ENCODE data around the gene DEPP1.

DNA sequence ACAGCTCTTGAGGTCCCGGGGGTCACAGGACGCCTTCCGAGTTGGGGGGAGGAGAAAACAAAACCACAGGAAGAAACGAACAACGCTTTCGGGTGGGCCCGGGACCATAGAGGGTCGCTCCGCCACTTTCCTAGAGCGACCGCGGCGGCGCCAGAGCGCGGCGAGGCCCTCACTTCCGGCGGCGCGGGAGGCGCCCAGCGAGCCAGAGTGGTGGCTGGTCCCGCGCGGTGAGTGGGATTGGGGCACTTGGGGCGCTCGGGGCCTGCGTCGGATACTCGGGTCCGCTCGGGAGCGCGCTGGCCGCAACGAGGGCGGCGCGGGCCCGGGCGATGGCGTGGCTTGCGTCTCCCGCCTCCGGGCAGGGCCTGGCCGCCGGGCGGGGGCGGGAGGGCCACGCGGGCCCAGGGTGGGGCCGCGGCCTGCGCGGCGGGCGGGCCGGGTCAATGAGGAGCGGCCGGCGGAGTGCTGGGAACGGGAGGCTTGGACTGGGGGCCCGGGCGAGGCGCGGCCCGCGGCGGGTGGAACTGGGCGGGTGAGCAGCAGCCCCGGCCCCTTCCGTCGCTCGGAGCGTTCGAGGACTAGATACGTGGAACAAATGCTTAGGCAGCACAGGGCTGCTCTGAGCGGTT, 22.3 kb upstream of the DEPP1 start, which contains the start of gene ZNF22:
- TF ChIP-seq FOXP2 (optimal IDR thresholded peaks at IDR 0.05; ENCODE audit: borderline replicate concordance, extremely low read depth, extremely low read length, insufficient read depth): peak; percentile 70
- peak; percentile 67 for TF ChIP-seq POLR2AphosphoS5 (IDR thresholded peaks at IDR 0.05; ENCODE audit: low read depth, low read length)
- TF ChIP-seq REST (IDR thresholded peaks at IDR 0.05; ENCODE audit: insufficient read depth in 1 of 2, low read depth in 2 of 2, low read length in 2 of 2): peak in 1 of 2 experiments; percentile 53; a peak in 1 of 4 replicates
- peak; percentile 85; the same call in 1 of the 2 replicates for TF ChIP-seq TAF1 (IDR thresholded peaks at IDR 0.05; ENCODE audit: borderline replicate concordance, insufficient read depth, low read length)
